ENCODE data around the gene SH2B2.

SH2B2 gene

GRCh38 chr7:102286237-102287110, at the start of gene SH2B2:
SH2B2 (plus strand) TSS chr7:102286868; CDS start chr7:102300551, 13,683 bp downstream.
- DNase-seq = peak; percentile 64

GRCh38 chr7:102239206-102239820, 47.4 kb upstream of the SH2B2 start:
- no peak for DNase-seq

- DNase-seq = no peak
Observed at GRCh38 chr7:102241431-102241830, 45.2 kb upstream of the SH2B2 start.

GRCh38 chr7:102244601-102245000, 42.1 kb upstream of the SH2B2 start:
- no peak for DNase-seq

GRCh38 chr7:102248081-102248455, 38.6 kb upstream of the SH2B2 start:
- no peak for DNase-seq

- no peak for DNase-seq
Observed at GRCh38 chr7:102248456-102249395, 37.9 kb upstream of the SH2B2 start.

GRCh38 chr7:102251531-102252365, 34.9 kb upstream of the SH2B2 start:
- DNase-seq = no peak

GRCh38 chr7:102252366-102252982, 34.2 kb upstream of the SH2B2 start:
- DNase-seq = no peak

GRCh38 chr7:102253066-102253972, 33.3 kb upstream of the SH2B2 start:
- DNase-seq = no peak

GRCh38 chr7:102253973-102254370, 32.7 kb upstream of the SH2B2 start:
- no peak for DNase-seq

- no peak for DNase-seq
Observed at GRCh38 chr7:102254521-102254920, 32.1 kb upstream of the SH2B2 start.

- peak; percentile 12 for DNase-seq
Observed at GRCh38 chr7:102255501-102255900, 31.2 kb upstream of the SH2B2 start.

GRCh38 chr7:102255916-102256315, 30.8 kb upstream of the SH2B2 start:
- no peak for DNase-seq

- DNase-seq = no peak
Observed at GRCh38 chr7:102258073-102258748, 28.5 kb upstream of the SH2B2 start.

GRCh38 chr7:102258749-102259107, 27.9 kb upstream of the SH2B2 start:
- DNase-seq = no peak

GRCh38 chr7:102260856-102261255, 25.8 kb upstream of the SH2B2 start:
- no peak for DNase-seq

GRCh38 chr7:102261451-102261850, 25.2 kb upstream of the SH2B2 start:
- DNase-seq = no peak

GRCh38 chr7:102262546-102262945, 24.1 kb upstream of the SH2B2 start:
- DNase-seq = no peak

GRCh38 chr7:102264367-102264891, 22.2 kb upstream of the SH2B2 start:
- DNase-seq = no peak

GRCh38 chr7:102266541-102266940, 20.1 kb upstream of the SH2B2 start:
- DNase-seq = no peak
